Measurements from ENCODE around the gene WFDC8. TPM values are rescaled to one million over a fixed set of nuclear protein-coding genes. Genes with fewer than 3 reads are reported as not detected.

WFDC8 gene
- polyA plus RNA-seq, 1 of the 3 experiments (the other 2 are of a cell fraction): not detected

Small RNA genes lying within 50 kb of the gene (small RNA-seq; reads per million reads assigned to genes)
- 0 to 3.4 (median 0) reads per million in 7 experiments for gene AL031663.1
- gene HSPD1P21: 0 reads per million in 7 experiments
- gene RNA5SP485: 0 reads per million in 7 experiments

Other genes starting within 250 kb of the WFDC8 start
- gene SDC4, start 230.9 kb downstream of the WFDC8 start, polyA plus RNA-seq (2012; rRNA removed): 131 and 192 TPM in 2 replicates
- gene SYS1, start 216.1 kb downstream of the WFDC8 start, polyA plus RNA-seq (2012; rRNA removed): 26.5 and 26.9 TPM in 2 replicates
- gene TP53TG5, start 201.0 kb downstream of the WFDC8 start, polyA plus RNA-seq (2012; rRNA removed): not detected in 2 replicates
- 22.4 and 24.5 TPM in 2 replicates for gene DBNDD2, start 171.0 kb downstream of the WFDC8 start, polyA plus RNA-seq (2012; rRNA removed)
- 144 and 149 TPM in 2 replicates for gene PIGT, start 163.1 kb downstream of the WFDC8 start, polyA plus RNA-seq (2012; rRNA removed)
- gene WFDC2, start 109.5 kb downstream of the WFDC8 start, polyA plus RNA-seq (2012; rRNA removed): 0.21 TPM in 1 of 2 replicates, not detected in the other
- gene SPINT3, start 63.7 kb downstream of the WFDC8 start, polyA plus RNA-seq (2012; rRNA removed): not detected in 2 replicates
- gene WFDC6, start 39.8 kb downstream of the WFDC8 start, polyA plus RNA-seq (2012; rRNA removed): not detected in 2 replicates
- gene EPPIN, start 31.9 kb downstream of the WFDC8 start, polyA plus RNA-seq (2012; rRNA removed): not detected in 2 replicates
- gene WFDC10A, start 50.5 kb upstream of the WFDC8 start, polyA plus RNA-seq (2012; rRNA removed): not detected in 2 replicates
- not detected in 2 replicates for gene WFDC9, start 52.0 kb upstream of the WFDC8 start, polyA plus RNA-seq (2012; rRNA removed)
- not detected in 2 replicates for gene WFDC11, start 91.0 kb upstream of the WFDC8 start, polyA plus RNA-seq (2012; rRNA removed)
- gene WFDC13, start 122.8 kb upstream of the WFDC8 start, polyA plus RNA-seq (2012; rRNA removed): not detected in 2 replicates
- not detected in 2 replicates for gene WFDC10B, start 125.7 kb upstream of the WFDC8 start, polyA plus RNA-seq (2012; rRNA removed)
- not detected in 2 replicates for gene SPINT4, start 143.1 kb upstream of the WFDC8 start, polyA plus RNA-seq (2012; rRNA removed)
- gene WFDC3, start 212.6 kb upstream of the WFDC8 start, polyA plus RNA-seq (2012; rRNA removed): 0.76 and 0.97 TPM in 2 replicates
- 60.0 and 65.8 TPM in 2 replicates for gene DNTTIP1, start 212.7 kb upstream of the WFDC8 start, polyA plus RNA-seq (2012; rRNA removed)
- 82.8 and 115 TPM in 2 replicates for gene UBE2C, start 233.4 kb upstream of the WFDC8 start, polyA plus RNA-seq (2012; rRNA removed)
- gene TNNC2, start 248.0 kb upstream of the WFDC8 start, polyA plus RNA-seq (2012; rRNA removed): 0.57 and 1.1 TPM in 2 replicates

Data from SK-N-SH (cell line).